Stimulated activated CD8-positive, alpha-beta memory T cell treated with anti-CD3 and anti-CD28 coated beads, Interleukin-4, amount 100 ng/mL, for 1 hour (primary cell): ENCODE data around the gene KRT78.
"Not testable (repeated sequence)": the region's sequence is repeated elsewhere in the genome, so short reads cannot be mapped to it uniquely, and the experiment has no call there.

Experiments used
- DNase-seq, 2 donors: peaks; one replicate each; pipeline ENCODE4 v3.0.0-alpha.2; 2020; ENCODE audit warnings: low read depth in 2 of 2, low spot score in 1 of 2

Gene KRT78, protein sequence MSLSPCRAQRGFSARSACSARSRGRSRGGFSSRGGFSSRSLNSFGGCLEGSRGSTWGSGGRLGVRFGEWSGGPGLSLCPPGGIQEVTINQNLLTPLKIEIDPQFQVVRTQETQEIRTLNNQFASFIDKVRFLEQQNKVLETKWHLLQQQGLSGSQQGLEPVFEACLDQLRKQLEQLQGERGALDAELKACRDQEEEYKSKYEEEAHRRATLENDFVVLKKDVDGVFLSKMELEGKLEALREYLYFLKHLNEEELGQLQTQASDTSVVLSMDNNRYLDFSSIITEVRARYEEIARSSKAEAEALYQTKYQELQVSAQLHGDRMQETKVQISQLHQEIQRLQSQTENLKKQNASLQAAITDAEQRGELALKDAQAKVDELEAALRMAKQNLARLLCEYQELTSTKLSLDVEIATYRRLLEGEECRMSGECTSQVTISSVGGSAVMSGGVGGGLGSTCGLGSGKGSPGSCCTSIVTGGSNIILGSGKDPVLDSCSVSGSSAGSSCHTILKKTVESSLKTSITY

GRCh38 chr12:52848661-52849255 is at the start of gene KRT78:
Gene KRT78, minus strand, starts transcription at chr12:52848994. Its CDS starts 64 bp downstream, at chr12:52848930.
- no peak for DNase-seq

DNA sequence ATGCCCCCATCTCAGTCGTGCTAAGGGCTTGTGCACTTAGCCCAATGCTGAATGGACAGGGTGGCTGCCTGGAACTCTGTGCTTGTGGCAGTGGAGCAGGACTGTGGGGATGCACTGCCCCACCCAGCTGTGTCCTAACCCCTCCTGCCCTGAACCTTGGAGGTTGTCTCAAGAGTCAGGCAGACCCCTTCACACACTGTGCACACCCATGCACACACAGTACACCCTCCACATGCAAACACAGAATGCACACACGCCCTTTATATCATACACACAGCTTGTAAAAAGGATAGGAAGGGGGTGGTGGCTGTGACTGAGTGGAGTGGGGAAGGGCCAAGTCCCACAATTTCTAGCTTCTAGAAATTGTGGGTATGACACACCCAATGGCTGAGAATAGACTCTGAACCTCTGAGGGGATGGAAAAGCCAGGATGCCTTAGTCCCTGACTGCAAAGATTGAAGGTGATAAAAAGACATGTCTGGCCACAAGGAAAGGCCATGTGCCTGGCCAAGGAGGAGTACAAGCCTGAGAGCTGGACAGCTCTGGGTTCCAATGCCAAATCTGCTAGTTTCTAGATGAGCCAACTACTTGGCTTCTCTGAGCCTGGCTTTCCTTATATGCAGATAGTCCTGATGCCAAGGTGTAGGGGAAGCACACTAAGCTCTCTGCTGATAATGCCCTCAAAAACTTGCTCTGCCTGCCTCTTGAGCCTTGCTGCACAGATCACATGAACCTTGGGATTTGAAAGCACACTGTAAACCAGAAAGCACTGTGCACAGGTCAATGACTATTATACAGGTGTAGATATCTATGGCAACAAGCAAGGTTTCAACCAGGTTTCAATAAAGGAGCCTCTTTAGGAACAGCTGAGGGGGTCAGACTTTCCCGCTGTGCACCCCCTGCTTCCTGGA is 47.7 kb upstream of the KRT78 start:
- no peak for DNase-seq

GRCh38 chr12:52895726-52896189 is 47.0 kb upstream of the KRT78 start:
- DNase-seq: no peak

DNA sequence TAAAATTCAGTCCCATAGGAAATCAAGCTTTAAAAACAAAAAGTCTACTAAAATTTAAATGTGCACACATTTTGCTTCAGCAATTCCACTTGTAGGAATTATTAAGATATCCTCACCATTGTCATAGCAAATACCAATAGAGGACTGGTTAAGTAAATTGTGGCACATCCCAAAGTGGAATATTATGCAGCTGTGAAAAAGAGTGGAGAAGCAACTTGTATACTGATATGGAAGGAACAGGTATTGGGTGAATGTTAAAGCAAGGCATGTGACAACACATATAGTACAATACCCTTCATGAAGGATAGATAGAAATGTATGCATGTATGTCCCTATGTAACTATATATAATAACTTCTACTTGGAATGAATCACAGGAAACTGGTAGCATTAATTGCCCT is 44.2 kb upstream of the KRT78 start:
- DNase-seq: no peak

DNA sequence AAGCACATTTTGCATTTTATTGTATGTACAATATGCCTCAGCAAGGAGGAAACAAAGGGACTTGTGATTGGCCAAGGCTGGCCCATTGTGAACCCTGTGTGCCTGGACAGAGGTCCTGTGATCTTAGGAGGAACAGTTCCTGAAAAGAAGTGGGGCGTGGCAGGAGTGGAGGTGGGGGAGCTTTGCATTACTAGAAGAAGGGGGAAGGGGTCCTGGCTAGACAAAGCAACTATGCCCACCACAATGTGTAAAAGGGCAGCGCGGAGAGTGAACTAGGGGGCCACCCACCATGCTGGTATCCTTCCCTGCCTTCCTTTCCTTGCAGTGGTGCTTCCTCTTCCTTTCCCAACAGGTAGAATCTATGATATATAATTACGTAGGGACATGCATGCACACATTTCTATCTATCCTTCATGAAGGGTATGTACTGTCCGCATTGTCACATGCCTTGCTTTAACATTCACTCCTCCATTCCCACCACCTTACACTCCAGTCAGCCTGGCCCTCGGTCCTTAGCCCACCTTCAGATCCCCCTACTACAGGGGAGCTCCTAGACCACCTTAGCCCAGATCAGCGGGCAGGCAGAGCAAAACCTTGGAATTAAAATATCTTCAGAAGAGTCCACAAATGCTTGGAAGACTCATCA is 43.5 kb upstream of the KRT78 start:
- no peak for DNase-seq

DNA sequence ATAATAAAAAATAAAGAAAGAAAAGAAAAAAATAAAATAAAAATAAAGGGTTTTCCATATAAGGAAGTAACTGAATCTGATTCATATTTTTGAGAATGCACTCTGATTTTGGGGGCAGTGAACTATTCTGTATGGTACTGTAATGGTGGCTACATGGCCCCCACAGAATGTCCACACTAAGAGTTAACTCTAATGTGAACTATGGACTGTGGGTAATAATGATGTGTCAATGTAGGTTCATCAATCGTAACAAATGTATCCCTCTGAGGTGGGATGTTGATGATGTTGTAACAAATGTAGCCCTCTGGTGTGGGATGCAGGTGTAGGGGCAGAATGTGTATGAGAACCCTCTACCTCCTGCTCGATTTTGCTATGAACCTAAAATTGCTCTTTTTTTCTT is 42.2 kb upstream of the KRT78 start:
- no peak for DNase-seq

- DNase-seq: no peak
Observed at GRCh38 chr12:52890417-52890816, 41.6 kb upstream of the KRT78 start.

DNA sequence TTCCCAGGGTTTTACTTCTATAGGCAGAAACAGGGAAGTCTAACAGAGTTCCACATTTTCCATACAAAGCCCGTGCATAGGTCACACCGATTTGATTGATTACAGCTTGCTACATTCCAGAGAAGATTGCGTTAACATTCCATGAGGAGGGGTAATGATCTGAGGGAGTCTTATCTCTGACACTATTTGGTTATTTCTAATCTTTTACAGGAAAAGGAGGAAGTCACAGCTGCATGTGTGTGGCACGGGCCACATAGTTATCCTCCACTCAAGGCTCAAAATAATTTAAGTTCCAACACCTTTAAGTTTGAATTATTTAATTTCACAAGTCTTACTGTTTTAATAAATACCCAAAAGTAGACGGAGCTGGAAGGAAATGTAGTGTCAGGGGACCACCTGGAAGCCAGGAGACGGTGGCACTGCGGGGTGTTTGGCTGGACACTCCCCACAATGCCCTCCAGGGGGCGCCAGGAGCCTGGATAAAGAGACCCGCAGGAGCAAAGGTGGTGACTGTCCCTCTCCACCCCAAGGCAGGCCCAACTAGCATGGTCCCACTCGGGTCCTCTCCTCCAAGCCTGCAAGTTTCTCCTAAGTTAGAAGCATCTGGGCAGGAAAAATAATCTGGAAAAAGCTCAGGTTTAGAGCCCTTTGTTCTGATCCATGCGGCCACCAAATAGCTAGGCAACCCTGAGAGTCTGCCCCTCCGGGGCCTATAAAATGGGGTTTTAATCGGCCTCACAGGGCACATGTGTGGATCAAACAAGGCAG is 35.9 kb upstream of the KRT78 start:
- peak; percentile 60 to 70 for DNase-seq

- DNase-seq: not testable (repeated sequence)
Observed at GRCh38 chr12:52880499-52880898, 31.7 kb upstream of the KRT78 start.

DNA sequence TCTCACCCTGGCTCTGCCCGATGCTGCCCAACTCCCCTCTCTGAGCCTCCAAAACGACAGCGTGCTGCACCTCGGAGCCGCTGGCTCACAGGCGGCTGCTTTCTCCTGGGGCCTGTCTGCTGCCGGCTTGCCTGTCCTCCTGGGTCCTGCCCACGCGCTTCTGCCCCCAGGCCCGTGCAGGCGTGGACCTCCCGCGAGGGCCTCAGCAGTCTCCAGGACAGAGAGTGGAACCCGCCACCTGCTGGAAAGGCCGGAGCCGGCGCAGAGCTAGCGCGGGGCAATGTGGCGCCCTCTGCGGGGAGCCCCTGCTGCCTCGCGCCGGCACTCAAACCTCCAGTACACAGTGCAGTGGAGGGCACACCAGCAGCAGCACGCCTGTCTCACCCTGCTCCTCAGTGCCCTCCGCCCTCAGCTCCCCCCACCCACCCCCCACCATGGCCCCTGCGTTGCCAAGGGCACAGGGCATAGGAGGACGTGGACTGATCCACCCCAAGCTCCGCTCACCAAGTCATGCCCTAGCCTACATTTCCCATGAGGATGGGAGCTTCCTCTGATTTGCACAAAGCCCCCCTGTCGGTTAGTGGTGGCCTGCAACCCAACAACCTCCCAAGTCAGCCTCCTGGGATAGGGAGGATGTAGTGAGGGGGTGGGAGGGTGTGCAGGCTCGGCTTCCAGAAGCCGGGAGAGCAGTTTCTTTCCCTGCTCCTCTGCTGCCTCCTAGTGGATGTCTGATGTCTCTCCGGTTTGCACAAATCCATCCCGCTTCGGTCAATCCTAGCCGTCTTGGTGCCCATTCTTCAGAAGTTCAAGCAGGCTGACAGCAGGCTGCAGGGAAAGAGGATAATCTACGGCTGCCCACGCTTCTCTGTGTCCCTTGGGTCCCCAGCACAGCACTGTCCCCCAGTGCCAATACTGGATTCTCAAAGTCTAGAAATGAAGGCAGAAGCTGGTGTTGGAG is 30.9 kb upstream of the KRT78 start:
- peak in 1 of 2 donors; percentile 52 for DNase-seq

DNA sequence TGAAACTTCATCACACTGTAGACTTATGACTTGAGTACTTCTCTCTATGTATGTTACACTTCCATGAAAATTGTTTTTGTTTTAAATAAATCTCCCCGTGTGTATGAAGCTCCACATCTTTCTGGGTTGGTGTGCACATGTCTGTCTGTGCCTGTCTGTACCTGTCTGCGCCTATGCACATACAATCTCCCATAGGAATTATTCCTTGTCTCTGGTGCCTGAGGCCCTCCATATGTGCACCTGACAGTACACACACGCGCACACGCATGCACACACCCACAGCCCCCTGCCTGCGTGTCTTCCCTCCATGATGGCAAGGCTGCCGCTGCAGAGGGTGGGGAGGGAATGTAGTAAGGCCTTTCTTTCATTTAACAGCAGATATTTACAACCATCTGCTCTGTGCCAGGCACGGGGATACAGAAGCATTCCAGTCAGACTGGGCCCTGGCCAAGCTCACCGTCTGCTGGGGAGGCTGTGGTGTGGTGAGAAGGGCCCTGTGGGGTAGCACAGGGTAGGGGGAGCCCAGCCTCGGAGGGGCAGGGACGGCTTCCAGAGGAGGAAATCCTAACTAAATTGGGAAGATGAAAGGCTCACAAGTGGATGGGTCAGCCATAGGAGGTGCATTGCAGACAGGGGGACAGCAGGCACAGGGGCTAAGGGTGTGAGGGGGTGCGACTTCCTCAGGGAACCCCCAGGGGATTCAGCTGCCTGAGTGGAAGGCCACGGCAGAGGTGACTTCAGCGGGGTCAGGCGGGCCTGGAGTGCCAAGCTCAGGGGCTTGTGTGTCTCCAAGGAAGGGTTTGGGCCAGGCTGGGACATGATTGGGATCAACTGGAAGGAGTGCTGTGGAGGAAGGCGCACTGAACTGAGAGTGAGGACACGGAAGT is 30.0 kb upstream of the KRT78 start:
- DNase-seq: no peak

DNA sequence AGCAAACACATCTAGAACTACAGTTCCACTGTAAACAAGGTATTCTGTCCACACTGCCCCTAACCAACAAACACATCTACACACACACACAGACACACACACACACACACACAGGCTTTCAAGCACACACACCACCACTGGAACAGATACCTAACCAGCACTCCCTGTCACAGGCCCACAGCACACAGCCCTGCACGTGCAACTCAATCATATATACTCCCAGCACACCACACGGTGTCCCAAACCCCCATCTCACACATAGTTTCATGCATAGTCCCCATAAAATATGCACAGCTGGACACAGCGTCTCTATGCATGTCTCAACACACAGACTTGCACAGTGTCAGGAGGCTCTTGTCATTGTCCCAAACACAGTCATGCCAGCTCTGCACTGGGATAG is 28.4 kb upstream of the KRT78 start:
- DNase-seq: no peak

GRCh38 chr12:52876372-52876771 is 27.6 kb upstream of the KRT78 start:
- DNase-seq: no peak

- DNase-seq: no peak
Observed at GRCh38 chr12:52874573-52875435, 26.0 kb upstream of the KRT78 start.

- DNase-seq: peak in 1 of 2 donors; percentile 37
Observed at GRCh38 chr12:52873832-52874572, 25.2 kb upstream of the KRT78 start.

DNA sequence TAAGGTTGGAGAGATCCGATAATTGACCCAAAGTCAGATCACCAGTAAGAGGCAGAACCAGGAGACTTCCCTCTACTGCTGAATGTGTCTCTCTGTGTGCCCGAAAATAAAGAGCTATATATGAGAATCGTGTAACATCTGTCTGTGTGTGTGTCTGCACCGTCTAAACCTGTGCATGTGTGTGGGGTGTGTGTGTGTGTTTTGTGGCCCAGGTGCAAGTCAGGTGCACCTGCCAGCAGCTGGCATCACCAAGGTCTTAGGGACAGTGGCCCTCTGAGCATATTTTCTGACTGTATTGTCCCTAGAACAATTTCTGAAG is 24.7 kb upstream of the KRT78 start:
- no peak for DNase-seq
